Pancreas (tissue), 10 donors: ENCODE data around the gene CCDC47. TPM values are rescaled to one million over a fixed set of nuclear protein-coding genes. Genes with fewer than 3 reads are reported as not detected.
"Not testable (repeated sequence)": the region's sequence is repeated elsewhere in the genome, so short reads cannot be mapped to it uniquely, and the experiment has no call there.

ENCODE experiments used
- ATAC-seq, 4 donors: fragments of 200-7000 bp; cut with Tn5 transposase; one replicate each; pipeline versions ENCODE4 v1.8.0 to v1.9.1; 2020; ENCODE audit warnings: mild to moderate bottlenecking in 4 of 4, moderate library complexity in 4 of 4
- DNase-seq, 6 donors: peaks; one replicate each; pipeline ENCODE4 v3.0.0-alpha.2; 2020
- FAIRE-seq: peaks from 2 replicates; lab custom pipeline; 2012; peaks lifted over from hg19 to GRCh38; lab: Jason Lieb, UNC
- H3K27ac ChIP-seq, 4 donors: fragments of 200-600 bp; sonication (generic); 1 replicate in 3 of 4; 2 replicates in 1 of 4; pipeline versions ENCODE4 v1.5.0 to v1.8.0; 2020
- H3K27me3 ChIP-seq, 4 donors: fragments of 200-600 bp; one replicate each; pipeline ENCODE4 v1.8.0; 2021
- H3K36me3 ChIP-seq, 3 donors: fragments of 200-600 bp; sonication (generic) in 1 of 3; one replicate each; pipeline versions ENCODE4 v1.5.0 to v1.8.0; 2020 to 2021
- H3K4me1 ChIP-seq, 3 donors: fragments of 200-600 bp; one replicate each; pipeline ENCODE4 v1.8.0; 2021
- H3K4me3 ChIP-seq, 4 donors: fragments of 200-600 bp; sonication (generic) in 2 of 4; one replicate each; pipeline versions ENCODE4 v1.5.0 to v1.8.0; 2020 to 2021
- H3K9me3 ChIP-seq, 4 donors: fragments of 200-600 bp; one replicate each; pipeline ENCODE4 v1.8.0; 2021
- CTCF ChIP-seq, 4 donors: fragments of 200-600 bp; sonication (generic) in 3 of 4; IDR thresholded peaks; one replicate each; pipeline versions ENCODE4 v1.5.0 to v1.8.0; 2021; ENCODE audit warnings: antibody characterized with exemption in 4 of 4
- WGBS, 2 donors: extraction: QIAGEN DNeasy Blood & Tissue Kit; methylation state at CpG; one replicate each; pipeline ENCODE4 v1.1.7; 2013; 5-methylcytosine and 5-hydroxymethylcytosine counted together
- intact Hi-C, 3 donors: fragments of 100-400 bp; cut with DNase I; formaldehyde crosslinking; loops; one replicate each; pipeline versions ENCODE4 v1.11.1 to v1.14.2; 2022
- polyA plus RNA-seq, 2 donors: library from polyadenylated mRNA; stranded (reverse); fragments of 200-250 nt; gene quantifications; one replicate each; pipeline ENCODE4 v1.2.3, GENCODE V29; 2013
- total RNA-seq, 6 donors: library from RNA; stranded (reverse); fragmentation: NEBNext Ultra II Directional in 4 of 6; extraction: Animal tissue kit (Norgen Biotek cat#: 25700) in 4 of 6; gene quantifications; one replicate each; pipeline versions ENCODE4 v1.2.1 to v1.2.4, GENCODE V29; 2021 to 2023
- donor health status: healthy with polysubstance abuse.
- donor health status: DM: no; HTN: no; CAD: no; lungs with moderate emphysema.
- donor health status: DM: no; HTN: no; CAD: no.
- donor health status: control.
- donor health status: control.
- donor health status: Bipolar disorder and iron deficiency.
- donor health status: DM: yes; HTN: yes; CAD: no.
- donor health status: DM: no; HTN: no; CAD: no.
- donor health status: DM: no; HTN: no; CAD: no.
- donor health status: DM: yes; HTN: yes; CAD: no.

The CCDC47 gene
- total and polyA plus RNA-seq, 8 donors: 10.8 to 60.3 (median 46.9) TPM

GRCh38 chr17:63735691-63736090 lies 37.7 kb downstream of the CCDC47 start:
- ATAC-seq (no peak), DNase-seq (no peak), FAIRE-seq (no peak)
- Histone ChIP-seq H3K9me3 (no peaks in the 10 kb centered on the region), H3K27me3 (no peaks in the 10 kb centered on the region), H3K4me1 (peaks cover 4 to 7% (median 6%) of the 10 kb centered on the region in 3 donors), H3K4me3 (no peak overlapping the region), H3K27ac (no peak overlapping the region), H3K36me3 (no peaks in the 10 kb centered on the region)
- WGBS, 2 donors: 93 to 98% methylated on average over 8 of the region's 8 CpGs
- intact Hi-C loops: no loop called here
- TF ChIP-seq CTCF (IDR thresholded peaks at IDR 0.05): no peak

- no peak for TF ChIP-seq CTCF (IDR thresholded peaks at IDR 0.05)
- H3K4me1 ChIP-seq: no peaks in the 10 kb centered on the region
- intact Hi-C loops: no loop called here
- no peaks in the 10 kb centered on the region for H3K27me3 ChIP-seq
- no peaks in the 10 kb centered on the region for H3K9me3 ChIP-seq
- no peak for DNase-seq
- no peak for ATAC-seq
- no peak overlapping the region for H3K4me3 ChIP-seq
- no peak for FAIRE-seq
- WGBS, 2 donors: 59 to 64% methylated on average over 2 of the region's 2 CpGs
- H3K36me3 ChIP-seq: no peaks in the 10 kb centered on the region
- H3K27ac ChIP-seq: no peak overlapping the region
These were observed 51.0 kb downstream of the CCDC47 start for GRCh38 chr17:63722403-63722802.

- H3K4me3 ChIP-seq, H3K27ac ChIP-seq, H3K9me3 ChIP-seq, ATAC-seq, H3K4me1 ChIP-seq, FAIRE-seq, H3K36me3 ChIP-seq, H3K27me3 ChIP-seq, intact Hi-C loops, DNase-seq: not testable (repeated sequence)
- WGBS, 2 donors: 92 to 93% methylated on average over 5 of the region's 5 CpGs
These were observed 53.2 kb downstream of the CCDC47 start for GRCh38 chr17:63720194-63720593.

GRCh38 chr17:63718988-63719387 lies 54.4 kb downstream of the CCDC47 start:
- intact Hi-C loops: no loop called here
- 83 to 84% methylated on average over 5 of the region's 5 CpGs for WGBS, 2 donors
- Histone ChIP-seq H3K9me3 (no peaks in the 10 kb centered on the region), H3K27ac (no peak overlapping the region), H3K4me3 (no peak overlapping the region), H3K4me1 (no peaks in the 10 kb centered on the region), H3K36me3 (no peaks in the 10 kb centered on the region), H3K27me3 (no peaks in the 10 kb centered on the region)
- ATAC-seq: no peak
- DNase-seq: no peak
- TF ChIP-seq CTCF (IDR thresholded peaks at IDR 0.05): no peak
- FAIRE-seq: no peak

GRCh38 chr17:63716426-63716825 lies 57.0 kb downstream of the CCDC47 start:
- ATAC-seq (no peak), DNase-seq (no peak), FAIRE-seq (no peak)
- intact Hi-C loops: no loop called here
- Histone ChIP-seq H3K27me3 (no peaks in the 10 kb centered on the region), H3K4me3 (no peak overlapping the region), H3K27ac (no peak overlapping the region), H3K9me3 (no peaks in the 10 kb centered on the region), H3K4me1 (no peaks in the 10 kb centered on the region), H3K36me3 (peaks cover 0 to 4% (median 0%) of the 10 kb centered on the region in 3 donors)
- no peak for TF ChIP-seq CTCF (IDR thresholded peaks at IDR 0.05)
- 93% methylated on average over 3 of the region's 3 CpGs for WGBS, 2 donors
